HG03457 (cell line): ENCODE measurements around the gene SST.

Experiments
- ATAC-seq: cut with Tn5 transposase; IDR thresholded peaks from one replicate; pipeline ENCODE4 v1.9.1; 2021; ENCODE audit warnings: moderate number of reproducible peaks; ENCODE audit not compliant: unreplicated experiment

Gene SST

GRCh38 chr3:187669675-187670504 is at the start of gene SST:
Gene SST (minus strand): TSS chr3:187670394. CDS start chr3:187670291, 103 bp downstream.
- ATAC-seq: no peak

- ATAC-seq: no peak
Measured at GRCh38 chr3:187719628-187720336, 49.6 kb upstream of the SST start.

GRCh38 chr3:187718802-187719201 is 48.6 kb upstream of the SST start:
- ATAC-seq: no peak

GRCh38 chr3:187717572-187717971 is 47.4 kb upstream of the SST start:
- no peak for ATAC-seq

- peak; percentile 72 for ATAC-seq
Measured at GRCh38 chr3:187714404-187714979, 44.3 kb upstream of the SST start.

GRCh38 chr3:187713504-187713903 is 43.3 kb upstream of the SST start:
- ATAC-seq: no peak

GRCh38 chr3:187709155-187709554 is 39.0 kb upstream of the SST start:
- ATAC-seq: no peak

GRCh38 chr3:187708696-187709095 is 38.5 kb upstream of the SST start:
- no peak for ATAC-seq

- no peak for ATAC-seq
Measured at GRCh38 chr3:187706971-187707370, 36.8 kb upstream of the SST start.

GRCh38 chr3:187705164-187705563 is 35.0 kb upstream of the SST start:
- ATAC-seq: no peak

- ATAC-seq: no peak
Measured at GRCh38 chr3:187702507-187703033, 32.4 kb upstream of the SST start, which contains the start of gene RTP2. Gene RTP2 (minus strand): TSS chr3:187702557. CDS start chr3:187702128, 429 bp downstream.

GRCh38 chr3:187700249-187700648 is 30.1 kb upstream of the SST start:
- no peak for ATAC-seq

- ATAC-seq: no peak
Measured at GRCh38 chr3:187698499-187699399, 28.6 kb upstream of the SST start.

GRCh38 chr3:187696021-187696420 is 25.8 kb upstream of the SST start:
- no peak for ATAC-seq

- ATAC-seq: no peak
Measured at GRCh38 chr3:187695449-187695848, 25.3 kb upstream of the SST start.

- ATAC-seq: no peak
Measured at GRCh38 chr3:187694801-187695200, 24.6 kb upstream of the SST start.

GRCh38 chr3:187693431-187693830 is 23.2 kb upstream of the SST start:
- ATAC-seq: no peak

- no peak for ATAC-seq
Measured at GRCh38 chr3:187689984-187690383, 19.8 kb upstream of the SST start.

GRCh38 chr3:187686621-187687273 is 16.6 kb upstream of the SST start:
- no peak for ATAC-seq

GRCh38 chr3:187685948-187686347 is 15.8 kb upstream of the SST start:
- no peak for ATAC-seq
